ENCODE measurements around the gene LY86. TPM values are rescaled to one million over a fixed set of nuclear protein-coding genes. Genes with fewer than 3 reads are reported as not detected.
A peak's percentile ranks its signal among the peaks of the same experiment; 100 is the strongest.

The LY86 gene
- total and polyA plus RNA-seq, 2 donors (not counting 1 experiment from before 2014, with no cell fraction given), result not detected

DNA sequence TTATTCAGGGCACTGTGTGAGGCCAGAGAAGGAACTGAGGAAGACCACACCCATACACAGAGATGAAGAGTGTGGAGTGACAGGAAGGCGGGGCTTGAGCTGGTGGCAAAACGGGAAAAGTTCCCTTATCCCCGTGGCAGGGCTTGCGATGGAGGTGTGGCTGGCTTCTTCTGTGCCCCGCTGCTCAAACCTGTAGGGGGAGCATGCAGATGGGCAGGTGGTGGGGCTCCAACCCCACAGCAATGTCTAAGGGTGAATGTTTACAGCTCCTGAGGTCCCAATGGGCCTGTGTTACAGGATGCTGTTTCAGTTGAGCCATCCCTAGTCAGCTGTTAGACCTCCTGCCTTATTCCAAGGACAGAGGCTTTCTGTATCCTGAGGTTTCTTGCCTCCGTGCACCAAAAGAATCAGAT is 105.9 kb downstream of the LY86 start:
- Histone ChIP-seq H3K4me2 (ENCODE audit: extremely low read depth, insufficient read depth, low read length) (no peak overlapping the region), H3K9me3 (ENCODE audit: control insufficient read depth, insufficient read depth, low read depth, low read length) (no peaks in the 10 kb centered on the region), H4K20me1 (ENCODE audit: control insufficient read depth, extremely low read depth, insufficient read depth, low read length) (no peaks in the 10 kb centered on the region), H3K36me3 (ENCODE audit: control insufficient read depth, insufficient read depth, low read length) (no peaks in the 10 kb centered on the region), H3K4me1 (ENCODE audit: control insufficient read depth, extremely low read depth, insufficient read depth, low read length) (peaks cover 12% of the 10 kb centered on the region), H3K27me3 (ENCODE audit: control insufficient read depth, insufficient read depth, low read length) (no peaks in the 10 kb centered on the region), H2AFZ (ENCODE audit: low read length) (no peak overlapping the region), H3K9ac (ENCODE audit: insufficient read depth, low read length) (no peak overlapping the region), H3K79me2 (ENCODE audit: control insufficient read depth, insufficient read depth, low read length) (no peaks in the 10 kb centered on the region), H3K27ac (ENCODE audit: insufficient read depth, low read length) (no peak overlapping the region), H3K4me3 (replicated peaks in 1 of 4; ENCODE audit: control extremely low read depth in 1 of 4, insufficient read depth in 1 of 4, low read depth in 3 of 4, low read length in 4 of 4) (no peak overlapping the region)
- no peak for DNase-seq (ENCODE audit: low read depth in 2 of 2)
- TF ChIP-seq EZH2 (IDR thresholded peaks at IDR 0.05; ENCODE audit: low read length, missing control alignments) (no peak), CTCF (conservative IDR thresholded peaks at IDR 0.05 in 1 of 2, IDR thresholded peaks at IDR 0.05 in 1 of 2; ENCODE audit: low read depth in 1 of 2, low read length in 2 of 2) (no peak)

DNA sequence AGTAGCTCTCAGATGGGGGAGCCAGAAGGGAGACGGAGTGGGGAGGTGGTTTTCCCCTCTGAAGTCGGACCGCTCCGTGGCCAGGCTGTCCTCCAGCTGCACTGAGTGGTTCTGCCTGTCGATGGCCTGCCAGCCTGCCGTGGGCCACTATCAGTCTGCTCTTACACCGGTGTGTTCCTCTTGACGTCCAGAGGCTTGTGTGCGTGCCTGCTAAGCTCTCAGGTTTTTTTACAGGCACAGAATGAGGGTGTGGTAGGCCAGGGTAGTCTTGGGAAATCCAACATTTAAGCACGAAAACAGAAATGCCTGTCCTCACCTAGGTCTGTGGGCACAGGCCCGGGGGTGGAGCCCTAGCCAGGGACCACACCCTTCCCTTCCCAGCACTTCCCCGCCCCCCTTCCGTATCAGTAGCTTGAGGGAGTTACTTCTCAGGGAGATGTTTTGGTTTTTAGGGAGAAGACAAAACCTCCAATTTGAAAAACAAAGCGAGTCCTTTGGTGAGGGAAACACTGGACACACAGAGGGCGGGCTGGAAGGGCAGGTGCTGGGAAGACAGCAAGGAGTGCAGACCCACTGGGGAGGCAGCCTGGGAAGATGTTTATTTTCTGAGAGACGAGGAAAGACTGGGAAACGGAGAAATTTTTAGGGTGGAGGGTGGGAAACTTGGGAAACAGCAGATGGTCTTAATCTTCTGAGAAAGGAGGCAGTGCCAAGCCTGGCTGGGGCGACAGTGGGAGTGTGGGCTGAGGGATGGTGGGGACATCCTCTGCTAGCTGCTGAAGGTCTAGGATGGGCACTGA is 106.5 kb downstream of the LY86 start:
- TF ChIP-seq EZH2 (IDR thresholded peaks at IDR 0.05; ENCODE audit: low read length, missing control alignments), result no peak
- no peak for TF ChIP-seq CTCF (conservative IDR thresholded peaks at IDR 0.05 in 1 of 2, IDR thresholded peaks at IDR 0.05 in 1 of 2; ENCODE audit: low read depth in 1 of 2, low read length in 2 of 2)
- H3K4me2 ChIP-seq (ENCODE audit: extremely low read depth, insufficient read depth, low read length), result no peak overlapping the region
- no peaks in the 10 kb centered on the region for H3K79me2 ChIP-seq (ENCODE audit: control insufficient read depth, insufficient read depth, low read length)
- DNase-seq (ENCODE audit: low read depth in 2 of 2), result peak in 1 of 2 donors; percentile 30
- H3K36me3 ChIP-seq (ENCODE audit: control insufficient read depth, insufficient read depth, low read length), result no peaks in the 10 kb centered on the region
- H4K20me1 ChIP-seq (ENCODE audit: control insufficient read depth, extremely low read depth, insufficient read depth, low read length), result no peaks in the 10 kb centered on the region
- H3K9me3 ChIP-seq (ENCODE audit: control insufficient read depth, insufficient read depth, low read depth, low read length), result no peaks in the 10 kb centered on the region
- H3K9ac ChIP-seq (ENCODE audit: insufficient read depth, low read length), result no peak overlapping the region
- H3K4me1 ChIP-seq (ENCODE audit: control insufficient read depth, extremely low read depth, insufficient read depth, low read length), result peaks cover 18% of the 10 kb centered on the region
- H3K27me3 ChIP-seq (ENCODE audit: control insufficient read depth, insufficient read depth, low read length), result no peaks in the 10 kb centered on the region
- H2AFZ ChIP-seq (ENCODE audit: low read length), result no peak overlapping the region
- no peak overlapping the region for H3K27ac ChIP-seq (ENCODE audit: insufficient read depth, low read length)
- no peak overlapping the region for H3K4me3 ChIP-seq (replicated peaks in 1 of 4; ENCODE audit: control extremely low read depth in 1 of 4, insufficient read depth in 1 of 4, low read depth in 3 of 4, low read length in 4 of 4)

GRCh38 chr6:6695625-6696276 is 107.2 kb downstream of the LY86 start:
- no peak overlapping the region for H3K4me3 ChIP-seq (replicated peaks in 1 of 4; ENCODE audit: control extremely low read depth in 1 of 4, insufficient read depth in 1 of 4, low read depth in 3 of 4, low read length in 4 of 4)
- no peak overlapping the region for H3K27ac ChIP-seq (ENCODE audit: insufficient read depth, low read length)
- no peaks in the 10 kb centered on the region for H3K9me3 ChIP-seq (ENCODE audit: control insufficient read depth, insufficient read depth, low read depth, low read length)
- no peaks in the 10 kb centered on the region for H3K36me3 ChIP-seq (ENCODE audit: control insufficient read depth, insufficient read depth, low read length)
- peak in 1 of 2 donors; percentile 45 for DNase-seq (ENCODE audit: low read depth in 2 of 2)
- no peak overlapping the region for H3K4me2 ChIP-seq (ENCODE audit: extremely low read depth, insufficient read depth, low read length)
- H3K4me1 ChIP-seq (ENCODE audit: control insufficient read depth, extremely low read depth, insufficient read depth, low read length), result peaks cover 18% of the 10 kb centered on the region
- no peak overlapping the region for H3K9ac ChIP-seq (ENCODE audit: insufficient read depth, low read length)
- no peaks in the 10 kb centered on the region for H4K20me1 ChIP-seq (ENCODE audit: control insufficient read depth, extremely low read depth, insufficient read depth, low read length)
- TF ChIP-seq EZH2 (IDR thresholded peaks at IDR 0.05; ENCODE audit: low read length, missing control alignments), result no peak
- no peak for TF ChIP-seq CTCF (conservative IDR thresholded peaks at IDR 0.05 in 1 of 2, IDR thresholded peaks at IDR 0.05 in 1 of 2; ENCODE audit: low read depth in 1 of 2, low read length in 2 of 2)
- no peak overlapping the region for H2AFZ ChIP-seq (ENCODE audit: low read length)
- no peaks in the 10 kb centered on the region for H3K79me2 ChIP-seq (ENCODE audit: control insufficient read depth, insufficient read depth, low read length)
- no peaks in the 10 kb centered on the region for H3K27me3 ChIP-seq (ENCODE audit: control insufficient read depth, insufficient read depth, low read length)
